ENCODE measurements around the gene RAD18. TPM values are rescaled to one million over a fixed set of nuclear protein-coding genes. Genes with fewer than 3 reads are reported as not detected.

The RAD18 gene
- total and polyA plus RNA-seq, 10 donors = 1.6 to 20.7 (median 12.4) TPM

DNA sequence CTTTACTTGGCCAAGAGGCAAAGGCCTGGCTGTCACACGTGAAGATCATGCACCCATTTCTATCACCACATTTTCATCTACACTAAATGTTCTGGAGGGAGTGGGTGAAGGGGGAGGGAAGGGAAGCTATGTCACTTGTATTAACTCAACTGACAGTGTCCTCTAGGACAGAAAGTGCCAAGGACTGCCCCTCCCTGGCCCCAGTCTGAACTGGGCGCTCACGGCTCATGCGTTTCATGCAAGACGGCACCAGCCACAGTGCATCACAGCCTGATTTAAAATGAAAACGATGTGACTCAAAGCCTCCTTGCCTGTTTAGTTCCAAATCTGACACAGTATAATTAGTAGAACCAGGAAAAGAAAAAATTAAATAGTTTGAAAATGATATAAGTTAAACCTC, 20.8 kb upstream of the RAD18 start:
- H3K9me3 ChIP-seq = peaks cover 0 to 9% (median 6%) of the 10 kb centered on the region in 8 donors
- 80 to 91% (median 84%) methylated on average over 6 of the region's 6 CpGs for WGBS, 5 donors
- H3K27ac ChIP-seq = no peak overlapping the region
- H3K4me3 ChIP-seq = no peak overlapping the region
- peaks cover 0 to 31% (median 0%) of the 10 kb centered on the region in 7 donors for H3K27me3 ChIP-seq (replicated peaks in 1 of 7)
- intact Hi-C loops (cut with DNase I; ENCODE audit: low total_unique reads) = no loop called here
- no peak for DNase-seq
- TF ChIP-seq, protein P1, sequence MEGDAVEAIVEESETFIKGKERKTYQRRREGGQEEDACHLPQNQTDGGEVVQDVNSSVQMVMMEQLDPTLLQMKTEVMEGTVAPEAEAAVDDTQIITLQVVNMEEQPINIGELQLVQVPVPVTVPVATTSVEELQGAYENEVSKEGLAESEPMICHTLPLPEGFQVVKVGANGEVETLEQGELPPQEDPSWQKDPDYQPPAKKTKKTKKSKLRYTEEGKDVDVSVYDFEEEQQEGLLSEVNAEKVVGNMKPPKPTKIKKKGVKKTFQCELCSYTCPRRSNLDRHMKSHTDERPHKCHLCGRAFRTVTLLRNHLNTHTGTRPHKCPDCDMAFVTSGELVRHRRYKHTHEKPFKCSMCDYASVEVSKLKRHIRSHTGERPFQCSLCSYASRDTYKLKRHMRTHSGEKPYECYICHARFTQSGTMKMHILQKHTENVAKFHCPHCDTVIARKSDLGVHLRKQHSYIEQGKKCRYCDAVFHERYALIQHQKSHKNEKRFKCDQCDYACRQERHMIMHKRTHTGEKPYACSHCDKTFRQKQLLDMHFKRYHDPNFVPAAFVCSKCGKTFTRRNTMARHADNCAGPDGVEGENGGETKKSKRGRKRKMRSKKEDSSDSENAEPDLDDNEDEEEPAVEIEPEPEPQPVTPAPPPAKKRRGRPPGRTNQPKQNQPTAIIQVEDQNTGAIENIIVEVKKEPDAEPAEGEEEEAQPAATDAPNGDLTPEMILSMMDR (IDR thresholded peaks at IDR 0.05 in 8 of 11, conservative IDR thresholded peaks at IDR 0.05 in 3 of 11) = no peak
- no peak for TF ChIP-seq POLR2A (IDR thresholded peaks at IDR 0.05)
- TF ChIP-seq POLR2AphosphoS5 (IDR thresholded peaks at IDR 0.05) = no peak
- H3K4me1 ChIP-seq = peaks cover 0 to 15% (median 0%) of the 10 kb centered on the region in 6 donors
- no peaks in the 10 kb centered on the region for H3K36me3 ChIP-seq

DNA sequence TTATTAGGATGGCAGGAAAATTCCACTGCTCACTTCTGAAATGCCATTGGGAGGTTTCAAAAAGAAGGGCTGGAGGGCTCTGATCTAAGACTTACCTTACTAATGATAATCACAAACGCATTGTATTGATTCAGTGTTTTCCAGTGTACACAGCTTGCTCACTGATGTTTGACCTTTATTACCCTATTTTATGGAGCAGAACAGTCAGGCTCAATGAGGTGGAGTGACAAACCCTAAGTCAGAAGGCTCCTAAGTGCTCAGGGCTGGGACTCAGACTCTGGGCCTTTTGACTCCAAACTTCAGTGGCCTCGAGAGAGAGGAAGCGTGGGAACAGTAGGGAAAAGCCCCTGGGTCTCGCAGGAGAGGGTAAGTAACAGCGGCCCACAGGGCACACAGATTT, 20.3 kb upstream of the RAD18 start:
- no peak overlapping the region for H3K27ac ChIP-seq
- intact Hi-C loops (cut with DNase I; ENCODE audit: low total_unique reads) = no loop called here
- H3K36me3 ChIP-seq = no peaks in the 10 kb centered on the region
- TF ChIP-seq POLR2A (IDR thresholded peaks at IDR 0.05) = no peak
- TF ChIP-seq, protein P1 (IDR thresholded peaks at IDR 0.05 in 8 of 11, conservative IDR thresholded peaks at IDR 0.05 in 3 of 11) = no peak
- TF ChIP-seq POLR2AphosphoS5 (IDR thresholded peaks at IDR 0.05) = no peak
- H3K27me3 ChIP-seq (replicated peaks in 1 of 7) = peaks cover 0 to 34% (median 0%) of the 10 kb centered on the region in 7 donors
- H3K4me3 ChIP-seq = no peak overlapping the region
- H3K9me3 ChIP-seq = peaks cover 0 to 13% (median 9%) of the 10 kb centered on the region in 8 donors
- peaks cover 0 to 15% (median 0%) of the 10 kb centered on the region in 6 donors for H3K4me1 ChIP-seq
- 81 to 90% (median 86%) methylated on average over 5 of the region's 5 CpGs for WGBS, 5 donors
- DNase-seq = no peak

DNA sequence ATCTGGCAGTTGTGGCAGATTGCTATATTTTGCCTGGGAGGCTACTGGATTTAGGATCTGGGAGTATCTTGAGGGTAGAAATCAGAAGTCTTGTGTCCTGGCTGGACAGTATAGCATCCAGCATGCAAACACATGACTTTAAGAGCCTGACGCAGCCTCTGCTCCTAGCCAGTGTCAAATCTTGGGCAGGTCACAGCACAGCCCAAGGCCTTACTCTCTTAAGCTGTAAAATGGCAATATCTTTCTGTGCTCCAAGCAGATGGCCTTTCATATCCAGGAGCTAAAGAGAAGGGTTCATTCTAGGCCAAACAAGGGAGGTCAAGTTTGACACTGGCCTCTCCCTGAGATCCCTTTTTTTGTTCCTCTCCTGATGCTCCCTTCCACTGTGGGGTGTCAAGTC, 19.8 kb upstream of the RAD18 start:
- Histone ChIP-seq H3K4me1 (peaks cover 0 to 15% (median 0%) of the 10 kb centered on the region in 6 donors), H3K27ac (no peak overlapping the region), H3K9me3 (peaks cover 0 to 17% (median 9%) of the 10 kb centered on the region in 8 donors), H3K4me3 (no peak overlapping the region), H3K27me3 (replicated peaks in 1 of 7) (peaks cover 0 to 34% (median 0%) of the 10 kb centered on the region in 7 donors), H3K36me3 (no peaks in the 10 kb centered on the region)
- DNase-seq = no peak
- TF ChIP-seq, protein P1 (IDR thresholded peaks at IDR 0.05 in 8 of 11, conservative IDR thresholded peaks at IDR 0.05 in 3 of 11) = no peak
- no peak for TF ChIP-seq POLR2A (IDR thresholded peaks at IDR 0.05)
- no peak for TF ChIP-seq POLR2AphosphoS5 (IDR thresholded peaks at IDR 0.05)
- intact Hi-C loops (cut with DNase I; ENCODE audit: low total_unique reads) = no loop called here
- WGBS, 5 donors = 67 to 97% (median 86%) methylated on average over 1 of the region's 1 CpG

DNA sequence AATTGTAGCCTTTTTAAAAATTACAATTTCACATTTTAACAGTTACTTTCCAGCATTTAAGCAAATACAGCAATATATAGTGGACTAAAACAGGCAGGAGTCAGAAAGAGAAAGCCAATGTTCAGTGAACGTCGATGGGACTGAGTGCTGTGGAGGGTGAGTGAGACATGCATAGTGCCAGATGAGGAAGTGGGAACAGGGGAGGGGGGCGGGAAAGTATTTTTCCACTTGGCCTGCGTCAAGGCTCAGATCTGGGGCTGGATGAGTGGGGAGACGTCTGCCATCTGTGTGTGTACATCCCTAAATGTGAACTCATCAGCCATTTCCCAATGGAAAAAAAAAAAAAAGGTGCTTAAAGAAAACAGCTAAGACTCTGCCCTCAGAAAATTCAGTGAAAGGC, 19.2 kb upstream of the RAD18 start:
- Histone ChIP-seq H3K27me3 (replicated peaks in 1 of 7) (peaks cover 0 to 36% (median 0%) of the 10 kb centered on the region in 7 donors), H3K36me3 (no peaks in the 10 kb centered on the region), H3K9me3 (peaks cover 0 to 17% (median 9%) of the 10 kb centered on the region in 8 donors), H3K27ac (no peak overlapping the region), H3K4me3 (no peak overlapping the region), H3K4me1 (peaks cover 0 to 9% (median 0%) of the 10 kb centered on the region in 6 donors)
- WGBS, 5 donors = 14 to 25% (median 19%) methylated on average over 5 of the region's 5 CpGs
- no peak for TF ChIP-seq POLR2A (IDR thresholded peaks at IDR 0.05)
- TF ChIP-seq, protein P1 (IDR thresholded peaks at IDR 0.05 in 8 of 11, conservative IDR thresholded peaks at IDR 0.05 in 3 of 11) = no peak
- TF ChIP-seq POLR2AphosphoS5 (IDR thresholded peaks at IDR 0.05) = no peak
- DNase-seq = no peak
- intact Hi-C loops (cut with DNase I; ENCODE audit: low total_unique reads) = no loop called here

Data from spleen (tissue), 11 donors.